ENCODE measurements around the gene IL25.
"Not testable (repeated sequence)": the region's sequence is repeated elsewhere in the genome, so short reads cannot be mapped to it uniquely, and the experiment has no call there.

IL25 gene

GRCh38 chr14:23375527-23376251 lies 3.1 kb downstream of the IL25 start:
- no peak for DNase-seq (ENCODE audit: low read depth, low spot score)

GRCh38 chr14:23376482-23377197 lies 4.0 kb downstream of the IL25 start, which contains the start of gene CMTM5:
Gene CMTM5, plus strand, starts transcription at chr14:23377046. Its CDS starts 206 bp downstream, at chr14:23377252.
- no peak for DNase-seq (ENCODE audit: low read depth, low spot score)

GRCh38 chr14:23377198-23377550 lies 4.6 kb downstream of the IL25 start:
- DNase-seq (ENCODE audit: low read depth, low spot score): no peak

GRCh38 chr14:23377573-23378563 lies 5.3 kb downstream of the IL25 start:
- no peak for DNase-seq (ENCODE audit: low read depth, low spot score)

- DNase-seq (ENCODE audit: low read depth, low spot score): no peak
Measured at GRCh38 chr14:23378612-23379220, 6.1 kb downstream of the IL25 start.

GRCh38 chr14:23379366-23380196 lies 7.0 kb downstream of the IL25 start:
- no peak for DNase-seq (ENCODE audit: low read depth, low spot score)

- no peak for DNase-seq (ENCODE audit: low read depth, low spot score)
Measured at GRCh38 chr14:23380197-23380914, 7.7 kb downstream of the IL25 start.

GRCh38 chr14:23380976-23381375 lies 8.4 kb downstream of the IL25 start:
- DNase-seq (ENCODE audit: low read depth, low spot score): no peak

GRCh38 chr14:23381871-23382270 lies 9.3 kb downstream of the IL25 start:
- no peak for DNase-seq (ENCODE audit: low read depth, low spot score)

GRCh38 chr14:23382276-23382675 lies 9.7 kb downstream of the IL25 start:
- no peak for DNase-seq (ENCODE audit: low read depth, low spot score)

- no peak for DNase-seq (ENCODE audit: low read depth, low spot score)
Measured at GRCh38 chr14:23382731-23383440, 10.3 kb downstream of the IL25 start.

- no peak for DNase-seq (ENCODE audit: low read depth, low spot score)
Measured at GRCh38 chr14:23384364-23385080, 11.9 kb downstream of the IL25 start.

- no peak for DNase-seq (ENCODE audit: low read depth, low spot score)
Measured at GRCh38 chr14:23385244-23385641, 12.6 kb downstream of the IL25 start.

- no peak for DNase-seq (ENCODE audit: low read depth, low spot score)
Measured at GRCh38 chr14:23385642-23386265, 13.1 kb downstream of the IL25 start.

GRCh38 chr14:23386266-23386657 lies 13.7 kb downstream of the IL25 start:
- not testable (repeated sequence) for DNase-seq (ENCODE audit: low read depth, low spot score)

GRCh38 chr14:23386999-23387398 lies 14.4 kb downstream of the IL25 start:
- DNase-seq (ENCODE audit: low read depth, low spot score): no peak

- DNase-seq (ENCODE audit: low read depth, low spot score): no peak
Measured at GRCh38 chr14:23387916-23388882, 15.6 kb downstream of the IL25 start.
